Stimulated activated CD8-positive, alpha-beta memory T cell treated with anti-CD3 and anti-CD28 coated beads, Interleukin-2, amount 100 ng/mL, for 48 hours (primary cell): ENCODE measurements around the gene PCSK1N.
"Not testable (repeated sequence)": the region's sequence is repeated elsewhere in the genome, so short reads cannot be mapped to it uniquely, and the experiment has no call there.

Experiments used
- DNase-seq, 2 donors: peaks; one replicate each; pipeline ENCODE4 v3.0.0-alpha.2; 2020; ENCODE audit warnings: low read depth in 2 of 2

The PCSK1N gene, protein sequence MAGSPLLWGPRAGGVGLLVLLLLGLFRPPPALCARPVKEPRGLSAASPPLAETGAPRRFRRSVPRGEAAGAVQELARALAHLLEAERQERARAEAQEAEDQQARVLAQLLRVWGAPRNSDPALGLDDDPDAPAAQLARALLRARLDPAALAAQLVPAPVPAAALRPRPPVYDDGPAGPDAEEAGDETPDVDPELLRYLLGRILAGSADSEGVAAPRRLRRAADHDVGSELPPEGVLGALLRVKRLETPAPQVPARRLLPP

DNA sequence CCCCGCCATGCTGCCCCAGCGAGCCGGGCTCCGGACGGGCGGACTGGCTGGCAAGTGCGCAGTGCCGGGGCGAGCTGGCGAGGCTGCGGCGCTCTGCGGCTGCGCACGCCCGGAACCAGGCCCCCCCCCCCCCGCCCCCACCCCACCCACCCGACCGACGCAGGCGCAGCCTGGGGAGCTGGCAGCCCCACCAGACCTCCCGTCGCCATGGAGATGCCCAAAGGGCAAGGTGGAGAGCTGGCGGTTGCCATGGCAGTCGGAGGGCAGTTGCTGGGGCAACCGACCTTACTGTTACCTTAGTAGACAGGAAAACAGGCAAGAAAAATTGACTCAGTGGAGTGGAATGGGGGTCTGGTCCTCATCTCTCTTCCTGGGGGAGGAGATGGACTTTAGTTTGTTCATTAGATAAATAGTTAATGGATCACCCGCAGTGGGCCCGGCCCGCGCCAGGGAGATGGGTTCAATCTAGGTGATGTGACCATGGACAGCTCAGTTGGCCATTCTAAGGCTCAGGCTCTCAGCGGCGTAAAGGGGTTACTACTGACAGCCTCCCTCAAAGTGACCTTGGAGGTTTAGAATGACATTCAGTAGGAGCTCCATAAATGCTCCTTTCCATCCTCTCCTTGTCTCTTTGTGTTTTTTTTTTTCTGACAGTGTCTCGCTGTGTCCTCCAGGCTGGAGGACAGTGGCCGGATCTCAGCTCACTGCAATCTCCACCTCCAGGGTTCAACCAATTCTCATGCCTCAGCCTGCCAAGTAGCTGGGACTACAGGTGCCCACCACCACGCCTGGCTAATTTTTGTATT, at the start of gene PCSK1N:
Gene PCSK1N, minus strand, starts transcription at position 87 of the 806 bp plus-strand sequence. Its CDS starts 78 bp downstream, at position 9.
- no peak for DNase-seq

DNA sequence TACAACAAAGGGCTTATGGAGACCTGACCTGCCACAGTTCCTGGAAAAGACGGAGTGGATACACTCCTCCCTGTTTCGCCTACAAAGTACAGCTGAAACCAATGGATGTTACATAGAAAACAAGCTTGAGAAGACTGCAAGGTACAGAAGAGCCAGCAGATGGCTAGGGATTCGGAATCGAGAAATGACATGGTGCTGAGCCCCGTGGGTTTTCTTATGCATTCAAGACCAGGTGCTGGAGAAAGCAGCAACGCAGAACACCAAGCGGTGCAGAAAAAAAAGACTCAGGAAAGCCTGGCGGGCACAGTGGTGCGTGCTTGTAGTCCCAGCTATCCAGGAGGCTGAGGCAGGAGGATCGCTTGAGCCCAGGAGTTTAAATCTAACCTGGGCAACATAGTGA, 48.3 kb upstream of the PCSK1N start:
- no peak for DNase-seq

DNA sequence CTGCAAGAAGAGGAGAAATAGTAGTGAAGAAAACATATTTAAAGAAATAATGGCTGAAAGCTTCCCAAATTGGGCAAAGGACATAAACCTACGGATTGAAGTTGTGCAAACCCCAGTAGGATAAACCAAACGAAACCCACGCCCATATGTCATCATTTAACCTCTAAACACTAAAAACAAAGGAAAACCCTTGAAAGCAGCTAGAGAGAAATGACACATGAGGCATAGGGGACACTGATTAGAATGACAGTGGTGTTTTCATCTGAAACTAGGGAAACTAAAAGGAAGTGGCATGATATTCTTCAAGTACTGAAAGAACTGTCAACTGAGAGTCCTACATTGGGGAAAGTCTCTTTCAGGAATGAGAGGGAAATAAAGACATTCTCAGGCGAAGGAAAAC, 41.5 kb upstream of the PCSK1N start:
- not testable (repeated sequence) for DNase-seq

DNA sequence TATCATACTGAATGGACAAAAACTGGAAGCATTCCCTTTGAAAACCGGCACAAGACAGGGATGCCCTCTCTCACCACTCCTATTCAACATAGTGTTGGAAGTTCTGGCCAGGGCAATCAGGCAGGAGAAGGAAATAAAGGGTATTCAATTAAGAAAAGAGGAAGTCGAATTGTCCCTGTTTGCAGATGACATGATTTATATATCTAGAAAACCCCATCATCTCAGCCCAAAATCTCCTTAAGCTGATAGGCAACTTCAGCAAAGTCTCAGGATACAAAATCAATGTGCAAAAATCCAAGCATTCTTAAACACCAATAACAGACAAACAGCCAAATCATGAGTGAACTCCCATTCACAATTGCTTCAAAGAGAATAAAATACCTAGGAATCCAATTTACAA, 36.6 kb upstream of the PCSK1N start:
- DNase-seq: not testable (repeated sequence)

DNA sequence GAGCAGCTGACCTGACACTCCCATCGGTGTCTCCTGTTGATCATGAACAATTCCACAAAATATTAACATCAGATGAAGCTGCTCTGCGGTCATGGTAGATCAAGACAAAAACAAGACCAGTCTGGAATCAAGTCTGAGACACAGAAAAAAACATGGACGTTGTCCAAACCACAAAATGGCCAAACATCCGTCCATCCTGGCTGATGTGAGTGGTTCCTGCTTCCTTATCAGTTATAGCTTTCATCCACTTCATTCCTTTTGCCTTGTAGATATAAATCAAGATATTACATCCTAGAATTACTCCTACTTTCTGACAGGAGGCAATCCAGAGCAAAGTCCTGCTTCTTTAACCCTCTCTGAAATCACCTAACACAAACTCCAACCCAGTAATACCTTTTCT, 28.8 kb upstream of the PCSK1N start:
- DNase-seq: no peak

DNA sequence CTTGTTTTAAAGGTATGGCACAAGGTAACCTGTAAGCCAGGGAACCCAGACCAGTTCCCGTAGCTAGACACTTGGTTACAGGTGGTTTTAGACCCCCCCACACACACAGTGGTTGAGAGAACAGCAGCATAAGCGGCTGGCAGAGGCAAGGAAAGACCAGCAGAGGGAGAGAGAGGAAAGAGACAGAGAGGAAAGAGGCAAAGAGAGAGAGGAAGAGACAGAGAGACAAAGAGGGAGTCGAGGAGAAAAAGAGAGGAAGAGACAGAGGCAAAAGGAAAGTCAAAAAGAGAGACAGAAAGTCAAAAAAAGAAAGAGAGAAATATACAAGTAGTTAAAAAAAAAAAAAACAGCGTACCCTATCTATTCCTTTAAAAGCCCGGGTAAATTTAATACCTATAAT, 19.5 kb upstream of the PCSK1N start:
- DNase-seq: no peak

DNA sequence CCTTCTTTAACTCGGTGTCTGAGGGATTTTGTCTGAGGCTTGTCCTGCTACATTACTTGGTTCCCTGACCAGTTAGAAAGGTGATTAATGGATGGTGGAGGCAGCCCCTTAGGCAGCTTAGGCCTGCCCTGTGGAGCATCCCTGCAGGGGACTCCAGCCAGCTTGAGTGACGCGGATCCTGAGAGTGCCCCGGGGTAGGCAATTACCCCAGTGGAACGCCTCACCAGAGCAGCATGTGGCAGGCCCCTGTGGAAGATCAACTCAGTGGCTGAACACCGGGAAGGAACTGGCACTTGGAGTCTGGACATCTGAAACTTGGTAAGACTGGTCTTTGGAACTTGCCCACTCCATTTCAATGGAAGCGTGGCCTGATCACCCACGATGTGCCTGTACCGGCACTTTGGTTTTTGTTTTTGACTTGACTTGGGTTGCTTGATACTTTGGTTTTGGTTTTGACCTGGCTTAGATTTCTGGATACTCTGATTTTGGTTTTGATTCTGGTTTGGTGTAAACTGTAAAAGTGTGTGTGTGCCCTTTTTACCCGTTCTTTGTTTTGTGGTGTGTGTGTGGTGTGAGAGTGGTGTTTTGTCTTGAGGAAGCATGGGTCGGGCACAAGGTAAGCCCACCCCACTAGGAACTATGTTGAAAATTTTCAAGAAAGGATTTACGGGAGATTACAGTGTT, 18.9 kb upstream of the PCSK1N start:
- DNase-seq: not testable (repeated sequence)

DNA sequence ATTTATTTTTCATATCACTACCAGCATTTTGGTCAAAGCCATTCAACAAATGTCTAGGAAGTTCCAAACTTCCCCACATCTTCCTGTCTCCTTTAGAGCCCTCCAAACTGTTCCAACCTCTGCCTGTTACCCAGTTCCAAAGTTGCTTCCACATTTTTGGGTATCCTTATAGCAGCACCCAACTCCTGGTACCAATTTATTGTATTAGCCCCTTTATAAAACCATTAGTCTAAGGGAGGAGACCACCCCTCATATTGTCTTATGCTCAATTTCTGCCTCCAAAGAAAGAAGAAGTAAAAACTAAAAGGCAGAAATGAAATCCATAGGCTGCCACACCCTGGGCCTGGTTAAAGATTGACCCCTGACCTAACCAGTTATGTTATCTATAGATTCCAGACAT, 18.1 kb upstream of the PCSK1N start:
- DNase-seq: not testable (repeated sequence)

DNA sequence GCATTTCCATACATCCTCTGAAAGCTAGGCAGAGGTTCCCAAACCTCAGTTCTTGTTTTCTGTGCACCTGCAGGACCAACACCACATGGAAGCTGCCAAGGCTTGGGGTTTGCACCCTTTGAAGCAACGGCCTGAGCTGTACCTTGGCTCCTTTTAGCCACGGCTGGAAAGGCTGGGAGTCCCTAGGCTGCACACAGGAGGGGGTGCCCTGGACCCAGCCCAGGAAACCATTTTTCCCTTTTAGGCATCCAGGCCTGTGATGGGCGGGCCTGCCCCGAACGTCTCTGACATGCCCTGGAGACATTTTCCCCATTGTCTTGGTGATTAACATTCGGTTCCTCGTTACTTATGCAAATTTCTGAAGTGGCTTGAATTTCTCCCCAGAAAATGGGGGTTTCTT, 17.4 kb upstream of the PCSK1N start:
- DNase-seq: no peak

DNA sequence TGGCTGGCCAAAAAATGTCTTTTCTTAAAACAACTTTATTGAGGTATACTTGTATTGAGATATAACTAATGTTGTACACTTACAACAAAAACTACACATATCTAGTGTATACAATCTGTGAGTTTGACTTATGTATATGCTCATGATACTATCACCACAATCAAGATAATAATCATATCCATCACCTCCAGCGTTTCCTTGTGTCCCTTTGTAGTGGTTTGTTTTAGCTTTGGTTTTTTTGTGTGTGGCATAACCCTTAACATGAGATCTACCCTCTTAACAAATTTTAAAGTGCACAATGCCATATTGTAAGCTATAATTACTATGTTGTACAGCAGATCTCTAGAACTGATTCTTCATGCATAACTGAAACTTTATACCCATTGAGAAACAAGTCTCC, 13.4 kb upstream of the PCSK1N start:
- no peak for DNase-seq

DNA sequence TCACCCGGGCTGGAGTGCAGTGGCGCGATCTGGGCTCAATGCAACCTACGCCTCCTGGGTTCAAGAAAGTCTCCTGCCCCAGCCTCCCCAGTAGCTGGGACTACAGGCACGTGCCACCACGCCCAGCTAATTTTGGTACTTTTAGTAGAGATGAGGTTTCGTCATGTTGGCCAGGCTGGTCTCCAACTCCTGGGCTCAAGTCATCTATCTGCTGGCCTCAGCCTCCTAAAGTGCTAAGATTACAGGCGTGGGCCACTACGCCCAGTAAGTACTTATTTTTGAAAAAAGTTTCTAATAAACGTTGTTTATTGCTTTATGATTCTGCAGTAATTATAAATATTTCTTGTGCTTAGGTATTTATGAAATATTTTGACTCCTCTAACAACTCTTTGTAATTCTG, 4.3 kb upstream of the PCSK1N start:
- DNase-seq: no peak

DNA sequence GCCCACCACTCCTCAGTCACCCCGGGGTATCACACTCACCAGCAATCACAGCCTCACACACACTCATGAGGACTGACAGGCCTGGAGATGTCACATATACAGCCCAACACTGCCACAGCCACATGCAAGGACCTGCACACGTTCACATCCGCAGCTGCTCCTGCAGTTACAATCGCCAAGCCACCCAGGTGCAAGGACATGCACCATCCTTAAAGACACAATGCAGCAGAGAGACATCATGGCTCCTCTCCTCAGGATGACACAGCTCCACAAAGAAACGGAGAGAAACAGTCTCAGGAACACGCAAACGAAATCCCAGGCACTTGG, 1.1 kb downstream of the PCSK1N start:
- no peak for DNase-seq

DNA sequence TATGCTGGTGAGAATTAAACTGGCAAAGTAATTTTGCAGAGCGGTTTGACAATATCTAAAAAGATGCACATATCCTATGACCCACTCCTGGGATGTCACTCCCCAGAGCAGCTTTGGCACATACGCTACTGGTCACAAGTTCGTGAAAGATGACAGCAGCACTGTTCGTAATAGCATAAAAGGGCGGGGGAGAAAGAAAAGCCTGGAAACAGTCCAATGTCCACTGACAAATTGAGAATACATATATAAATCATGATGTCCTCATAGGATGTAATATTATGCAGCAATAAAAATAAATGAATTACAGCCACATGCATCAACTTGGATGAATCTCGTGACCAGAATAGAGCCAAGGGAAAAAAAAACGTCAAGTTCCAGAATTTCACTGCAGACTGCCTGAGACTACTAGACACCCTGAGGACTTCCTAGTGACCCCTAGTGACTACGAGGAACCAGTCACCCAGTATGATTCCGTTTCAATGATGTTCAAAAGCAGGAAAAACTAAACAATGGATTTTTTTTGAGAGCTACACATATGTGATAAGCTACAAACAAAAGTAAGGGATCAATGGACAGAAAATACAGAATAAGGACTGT, 1.8 kb downstream of the PCSK1N start:
- no peak for DNase-seq

DNA sequence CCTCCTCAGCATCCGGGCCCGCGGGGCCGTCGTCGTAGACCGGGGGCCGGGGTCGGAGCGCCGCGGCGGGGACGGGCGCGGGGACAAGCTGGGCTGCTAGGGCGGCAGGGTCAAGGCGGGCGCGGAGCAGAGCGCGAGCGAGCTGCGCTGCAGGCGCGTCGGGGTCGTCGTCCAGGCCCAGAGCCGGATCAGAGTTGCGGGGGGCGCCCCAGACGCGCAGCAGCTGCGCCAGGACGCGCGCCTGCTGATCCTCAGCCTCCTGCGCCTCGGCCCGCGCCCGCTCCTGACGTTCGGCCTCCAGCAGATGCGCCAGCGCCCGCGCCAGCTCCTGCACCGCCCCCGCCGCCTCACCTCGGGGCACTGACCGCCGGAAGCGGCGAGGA, 3.5 kb downstream of the PCSK1N start:
- DNase-seq: no peak

DNA sequence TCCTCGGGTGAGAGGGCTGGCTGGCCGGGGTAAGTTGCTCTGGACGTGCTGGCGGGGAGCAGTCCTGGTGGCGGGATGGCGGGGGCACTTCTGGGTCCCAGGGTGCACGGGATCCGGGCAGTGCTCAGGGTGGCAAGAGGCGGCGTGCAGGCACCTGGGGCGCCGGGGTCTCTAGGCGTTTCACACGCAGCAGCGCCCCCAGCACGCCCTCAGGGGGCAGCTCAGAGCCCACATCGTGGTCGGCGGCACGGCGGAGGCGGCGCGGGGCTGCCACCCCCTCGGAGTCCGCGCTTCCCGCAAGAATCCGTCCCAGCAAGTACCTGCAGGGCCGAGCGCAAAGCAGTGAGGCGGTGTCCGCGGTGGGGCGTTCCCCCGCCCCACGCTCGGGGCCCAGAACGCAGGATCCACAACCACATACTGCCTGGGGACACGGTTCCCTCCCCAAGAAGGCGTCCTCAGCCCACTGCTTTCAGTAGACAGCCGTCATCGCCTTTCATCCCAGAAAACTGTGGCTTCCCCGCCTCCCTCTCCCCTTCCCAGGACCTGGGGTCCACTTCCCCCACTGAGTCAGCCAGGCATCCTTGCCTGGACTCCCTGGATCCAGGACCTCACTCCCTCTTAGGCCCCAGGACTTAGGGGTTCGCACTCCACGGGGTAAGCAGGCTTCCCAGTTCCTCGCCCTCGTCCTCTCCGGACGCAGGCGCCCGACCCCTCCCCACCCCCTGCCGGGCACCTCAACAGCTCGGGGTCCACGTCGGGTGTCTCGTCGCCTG, 4.1 kb downstream of the PCSK1N start:
- DNase-seq: no peak

DNA sequence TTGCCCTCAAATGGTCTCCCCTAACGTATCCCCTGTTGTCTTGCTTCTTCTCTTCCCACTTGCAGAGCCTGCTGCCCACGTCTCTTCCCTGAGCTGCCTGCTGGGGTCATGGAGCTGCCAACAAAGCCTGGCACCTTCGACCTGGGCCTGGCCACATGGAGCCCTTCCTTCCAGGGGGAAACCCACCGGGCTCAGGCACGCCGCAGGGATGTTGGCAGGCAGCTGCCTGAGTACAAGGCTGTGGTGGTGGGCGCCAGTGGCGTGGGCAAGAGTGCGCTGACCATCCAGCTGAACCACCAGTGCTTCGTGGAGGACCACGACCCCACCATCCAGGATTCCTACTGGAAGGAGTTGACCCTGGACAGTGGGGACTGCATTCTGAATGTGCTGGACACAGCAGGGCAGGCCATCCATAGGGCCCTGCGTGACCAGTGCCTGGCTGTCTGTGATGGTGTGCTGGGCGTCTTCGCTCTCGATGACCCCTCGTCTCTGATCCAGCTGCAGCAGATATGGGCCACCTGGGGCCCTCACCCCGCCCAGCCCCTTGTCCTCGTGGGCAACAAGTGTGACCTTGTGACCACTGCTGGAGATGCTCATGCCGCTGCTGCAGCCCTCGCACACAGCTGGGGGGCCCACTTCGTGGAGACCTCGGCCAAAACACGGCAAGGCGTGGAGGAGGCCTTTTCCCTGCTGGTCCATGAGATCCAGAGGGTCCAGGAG, 6.2 kb downstream of the PCSK1N start:
- DNase-seq: no peak

DNA sequence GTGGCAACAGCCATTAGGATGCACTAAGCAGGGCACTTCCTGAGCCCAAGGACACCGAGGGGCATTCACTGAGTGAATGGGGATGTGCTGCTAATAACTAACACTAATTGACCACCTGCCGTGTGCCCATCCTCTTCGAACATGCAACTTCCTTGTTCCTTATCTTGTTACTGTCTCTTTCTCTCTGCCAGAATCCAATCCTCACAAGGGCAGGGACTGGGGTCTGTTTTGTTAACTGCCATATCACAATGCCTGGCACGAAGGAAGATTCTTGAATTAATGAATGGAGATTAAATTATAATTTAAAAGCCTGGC, 7.8 kb downstream of the PCSK1N start:
- no peak for DNase-seq

DNA sequence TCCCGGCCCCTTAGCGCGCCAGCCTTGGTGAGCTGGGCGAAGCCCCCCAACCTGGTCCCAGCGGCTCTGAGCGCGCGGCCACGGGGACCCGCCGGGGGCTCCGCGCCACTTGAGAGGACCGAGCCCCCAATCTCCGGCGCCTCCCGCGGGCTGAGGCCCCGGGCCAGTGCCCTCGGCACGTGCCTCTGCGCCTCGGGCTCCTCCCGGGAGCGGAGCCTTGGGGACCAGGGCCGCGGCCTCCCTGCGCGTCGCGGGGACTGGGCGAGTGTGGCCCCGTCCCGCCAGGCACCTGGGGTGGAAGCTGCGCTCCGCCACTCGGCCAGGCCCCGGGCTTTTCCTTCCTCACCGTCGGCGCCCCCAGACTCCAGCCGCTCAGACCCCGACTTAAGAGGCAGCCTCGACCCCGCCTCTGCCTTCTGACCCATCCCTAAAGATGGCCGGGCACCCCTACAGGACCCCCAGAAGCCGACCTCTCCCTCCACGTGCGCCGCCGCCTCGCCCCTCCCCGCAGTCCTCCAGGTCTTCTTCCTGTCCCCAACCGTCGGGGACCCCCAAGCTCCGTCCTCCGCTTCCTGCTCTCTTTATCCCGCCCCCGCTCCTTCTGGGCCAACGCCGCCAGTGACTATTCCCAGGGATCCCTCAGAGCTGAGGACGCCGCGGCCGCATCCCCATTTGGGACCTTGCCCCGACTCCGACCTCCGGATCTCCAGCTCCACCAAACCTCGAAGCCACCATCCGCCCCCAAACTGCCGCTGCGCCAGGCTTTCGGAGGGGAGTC, 8.3 kb downstream of the PCSK1N start:
- no peak for DNase-seq

DNA sequence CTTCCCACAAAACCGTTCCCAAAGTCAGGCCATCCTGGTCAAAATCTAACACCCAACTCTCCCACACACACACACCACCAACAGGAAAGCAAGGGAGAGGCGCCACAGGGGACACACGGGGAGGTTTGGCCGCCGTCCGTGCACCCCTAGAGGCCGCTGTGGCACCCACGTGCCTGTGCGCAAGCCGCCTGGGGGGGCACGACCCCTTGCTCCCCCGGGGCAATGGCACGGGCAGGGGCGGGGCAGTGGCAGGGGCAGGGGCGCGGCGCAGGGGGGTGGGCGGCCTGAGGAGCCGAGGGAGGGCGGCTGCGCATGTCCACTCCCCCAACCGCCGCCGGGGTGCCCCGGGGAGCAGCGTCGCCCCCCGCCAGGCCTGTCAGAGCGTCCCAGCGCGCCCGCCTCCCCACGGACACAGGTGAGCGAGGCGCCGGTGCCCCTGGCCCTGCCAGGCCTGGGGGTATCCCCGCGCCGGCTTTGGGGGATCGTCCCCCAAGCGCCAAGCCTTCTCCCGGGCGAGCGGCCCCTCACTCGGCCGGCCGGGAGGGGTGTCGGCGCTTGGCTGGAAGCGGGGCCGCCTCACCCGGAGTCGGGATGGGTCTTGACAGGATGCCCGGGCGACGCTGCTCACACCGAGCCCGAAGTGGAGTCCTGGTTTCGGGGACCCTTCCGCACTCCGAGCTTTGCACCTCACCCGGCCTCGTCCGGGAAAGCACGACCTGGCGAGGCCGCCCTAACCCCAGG, 9.1 kb downstream of the PCSK1N start, which contains the start of gene ERAS:
Gene ERAS, plus strand, starts transcription at position 379 of the 741 bp plus-strand sequence. CDS start 2,611 bp downstream, outside the sequence.
- no peak for DNase-seq

DNA sequence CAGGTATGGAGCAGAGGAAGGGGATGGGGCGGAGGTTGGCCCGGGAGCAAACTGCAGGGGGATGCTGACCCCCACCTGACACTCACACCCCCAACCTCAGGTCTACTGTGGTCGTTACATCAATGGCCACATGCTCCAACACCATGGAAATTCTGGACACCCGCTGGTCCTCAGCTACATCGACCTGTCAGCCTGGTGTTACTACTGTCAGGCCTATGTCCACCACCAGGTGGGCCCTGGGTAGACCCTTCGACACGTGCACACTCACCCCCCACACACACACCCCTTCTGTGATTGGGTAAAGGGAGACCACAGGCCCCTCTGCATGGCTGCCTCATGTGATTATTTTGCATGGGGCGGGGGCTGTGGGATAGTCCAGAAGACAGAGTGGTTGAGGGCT, 11.3 kb downstream of the PCSK1N start:
- no peak for DNase-seq
